T-helper 2 cell treated with Interferon-gamma antibody and Interleukin-4, amounts not matched to agents 5 μg/mL and 100 μg/mL, for 36 hours (primary cell): Measurements from ENCODE around the gene CD72.
A peak's percentile ranks its signal among the peaks of the same experiment; 100 is the strongest.
"Not testable (repeated sequence)": the region's sequence is repeated elsewhere in the genome, so short reads cannot be mapped to it uniquely, and the experiment has no call there.

Experiments
- DNase-seq: peaks from one replicate; pipeline ENCODE4 v3.0.0; 2021; ENCODE audit warnings: low spot score
- H3K27ac Mint-ChIP-seq: one replicate; pipeline ENCODE4 v1.8.0; 2021; ENCODE audit warnings: mild to moderate bottlenecking, mixed read lengths
- H3K27me3 Mint-ChIP-seq: one replicate; pipeline ENCODE4 v1.8.0; 2021; ENCODE audit warnings: low read depth, mixed read lengths
- H3K36me3 Mint-ChIP-seq: one replicate; pipeline ENCODE4 v1.8.0; 2021; ENCODE audit warnings: low read depth, mixed read lengths
- H3K4me1 Mint-ChIP-seq: one replicate; pipeline ENCODE4 v1.8.0; 2021; ENCODE audit warnings: low read depth, mixed read lengths
- H3K4me3 Mint-ChIP-seq: one replicate; pipeline ENCODE4 v1.8.0; 2022; ENCODE audit warnings: mild to moderate bottlenecking, moderate library complexity, mixed read lengths
- H3K9me3 Mint-ChIP-seq: one replicate; pipeline ENCODE4 v1.8.0; 2021; ENCODE audit warnings: mixed read lengths

Gene CD72

DNA sequence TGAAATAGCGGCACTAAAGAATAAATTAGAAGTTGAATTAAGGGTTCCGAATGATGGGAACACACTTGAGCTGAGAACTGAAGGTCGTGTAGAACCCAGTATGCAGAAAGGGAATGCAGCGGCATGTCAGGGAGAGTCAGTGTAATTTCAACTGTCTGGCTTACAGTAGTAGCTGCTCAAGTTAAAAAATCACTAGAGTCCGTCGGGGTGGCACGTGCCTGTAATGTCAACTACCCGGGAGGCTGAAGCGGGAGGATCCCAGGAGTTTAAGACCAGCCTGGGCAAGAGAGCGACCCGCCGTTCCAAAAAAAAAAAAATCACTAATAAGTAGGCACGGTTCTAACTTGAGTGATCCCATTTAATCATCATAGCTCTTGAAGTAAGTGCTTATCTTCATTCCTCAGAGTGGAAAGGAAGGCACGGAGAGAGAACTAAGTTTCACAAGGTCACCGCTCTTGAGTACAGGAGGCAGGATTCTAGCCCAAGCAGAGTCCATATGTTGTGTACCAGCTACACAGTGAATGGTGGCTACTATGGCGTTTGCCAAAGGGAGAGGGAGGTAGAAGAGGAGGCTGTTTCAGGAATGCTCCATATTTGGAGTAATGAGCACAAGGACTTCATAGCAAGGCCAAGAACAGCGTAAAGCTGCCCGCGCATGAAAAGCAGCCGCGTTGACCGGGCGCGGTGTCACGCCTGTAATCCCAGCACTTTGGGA, 38.8 kb upstream of the CD72 start:
- H3K36me3 Mint-ChIP-seq, result peaks cover 28% of the 10 kb centered on the region
- H3K9me3 Mint-ChIP-seq, result no peaks in the 10 kb centered on the region
- H3K27me3 Mint-ChIP-seq, result peaks cover 6% of the 10 kb centered on the region
- peak overlapping the region; percentile 99 for H3K27ac Mint-ChIP-seq
- peaks cover 53% of the 10 kb centered on the region for H3K4me1 Mint-ChIP-seq
- H3K4me3 Mint-ChIP-seq, result peak overlapping the region; percentile 86
- no peak for DNase-seq

GRCh38 chr9:35656348-35656747, 38.1 kb upstream of the CD72 start:
- H3K4me1 Mint-ChIP-seq, result peaks cover 55% of the 10 kb centered on the region
- H3K4me3 Mint-ChIP-seq, result peak overlapping the region; percentile 86
- H3K27ac Mint-ChIP-seq, result no peak overlapping the region

DNA sequence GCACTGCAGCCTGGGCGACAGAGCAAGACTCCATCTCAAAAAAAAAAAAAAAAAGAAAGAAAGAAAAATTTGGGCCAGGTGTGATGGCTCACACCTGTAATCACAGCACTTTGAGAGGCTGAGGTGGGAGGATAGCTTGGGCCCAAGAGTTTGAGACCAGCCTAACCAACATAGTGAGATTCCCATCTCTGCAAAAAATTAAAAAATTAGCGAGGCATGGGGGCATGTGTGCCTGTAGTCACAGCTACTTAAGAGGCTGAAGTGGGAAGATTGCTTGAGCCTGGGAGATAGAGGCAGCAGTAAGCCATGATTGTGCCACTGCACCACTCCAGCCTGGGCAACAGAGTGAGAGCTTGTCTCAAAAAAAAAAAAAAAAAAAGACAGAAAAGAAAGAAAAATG, 35.4 kb upstream of the CD72 start:
- Mint-ChIP-seq H3K27me3 (peaks cover 6% of the 10 kb centered on the region), H3K27ac (no peak overlapping the region), H3K36me3 (peaks cover 14% of the 10 kb centered on the region), H3K4me3 (no peak overlapping the region), H3K9me3 (no peaks in the 10 kb centered on the region), H3K4me1 (peaks cover 47% of the 10 kb centered on the region)
- DNase-seq, result no peak

More at GRCh38 chr9:35656348-35656747, 38.1 kb upstream of the CD72 start:
- Mint-ChIP-seq H3K27me3 (peaks cover 6% of the 10 kb centered on the region), H3K36me3 (peaks cover 26% of the 10 kb centered on the region), H3K9me3 (no peaks in the 10 kb centered on the region)
- no peak for DNase-seq

DNA sequence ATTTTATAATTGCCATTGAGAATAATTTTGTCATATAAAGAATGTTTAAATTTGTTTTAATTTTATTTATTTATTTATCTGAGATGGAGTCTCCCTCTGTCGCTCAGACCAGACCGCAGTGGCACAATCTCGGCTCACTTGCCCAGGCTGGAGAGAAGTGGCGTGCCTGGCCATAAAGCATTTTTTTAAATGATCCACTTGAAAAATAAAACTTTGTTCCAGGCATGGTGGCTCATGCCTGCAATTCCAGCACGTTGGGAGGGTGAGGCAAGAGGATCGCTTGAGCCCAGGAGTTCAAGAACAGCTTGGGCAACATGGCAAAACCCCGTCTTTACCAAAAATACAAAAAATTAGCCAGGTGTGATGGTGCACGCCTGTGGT, 34.6 kb upstream of the CD72 start:
- Mint-ChIP-seq H3K36me3 (peaks cover 20% of the 10 kb centered on the region), H3K4me3 (peak overlapping the region; percentile 37), H3K9me3 (no peaks in the 10 kb centered on the region), H3K4me1 (peaks cover 53% of the 10 kb centered on the region), H3K27me3 (peaks cover 4% of the 10 kb centered on the region), H3K27ac (no peak overlapping the region)
- DNase-seq, result no peak

DNA sequence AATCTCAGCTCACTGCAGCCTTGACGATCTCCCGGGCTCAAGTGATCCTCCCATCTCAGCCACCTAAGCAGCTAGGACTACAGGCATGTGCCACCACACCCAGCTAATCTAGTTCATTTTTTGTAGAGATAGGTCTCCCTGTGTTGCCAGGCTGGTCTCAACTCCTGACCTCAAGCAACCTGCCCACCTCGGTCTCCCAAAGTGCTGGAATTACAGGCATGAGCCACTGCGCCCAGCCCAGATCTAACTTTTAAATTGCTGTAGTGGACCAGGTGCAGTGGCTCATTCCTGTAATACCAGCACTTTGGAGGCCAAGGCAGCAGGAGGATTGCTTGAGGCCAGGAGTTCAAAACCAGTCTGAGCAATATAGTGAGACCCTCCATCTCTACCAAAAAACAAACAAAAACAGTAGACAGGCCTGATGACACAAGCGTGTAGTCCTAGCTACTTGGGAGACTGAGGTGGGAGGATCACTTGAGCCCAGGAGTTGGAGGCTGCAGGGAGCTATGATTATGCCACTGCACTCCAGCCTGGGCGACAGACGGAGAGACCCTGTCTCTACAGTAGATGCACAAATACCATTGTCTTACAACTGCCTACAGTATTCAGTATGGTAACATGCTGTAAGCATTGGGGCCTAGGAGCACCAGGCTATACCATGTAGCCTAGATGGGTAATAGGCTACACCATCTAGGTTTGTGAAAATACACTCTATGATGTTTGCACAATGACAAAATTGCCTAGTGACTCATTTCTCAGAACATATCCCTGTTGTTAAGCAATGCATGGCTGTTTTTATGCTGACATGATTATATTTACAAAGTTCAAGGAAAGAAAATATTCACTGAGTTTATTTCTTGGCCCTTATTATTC, 34.0 kb upstream of the CD72 start:
- no peaks in the 10 kb centered on the region for H3K9me3 Mint-ChIP-seq
- peaks cover 52% of the 10 kb centered on the region for H3K4me1 Mint-ChIP-seq
- H3K27ac Mint-ChIP-seq, result peak overlapping the region; percentile 55
- H3K36me3 Mint-ChIP-seq, result peaks cover 22% of the 10 kb centered on the region
- no peak for DNase-seq
- H3K27me3 Mint-ChIP-seq, result no peaks in the 10 kb centered on the region
- peak overlapping the region; percentile 100 for H3K4me3 Mint-ChIP-seq

GRCh38 chr9:35650341-35651158, 32.3 kb upstream of the CD72 start, which contains the start of gene SIT1:
Gene SIT1 (minus strand): TSS chr9:35650931. CDS start chr9:35650853, 78 bp downstream.
- H3K9me3 Mint-ChIP-seq, result no peaks in the 10 kb centered on the region
- H3K27me3 Mint-ChIP-seq, result no peaks in the 10 kb centered on the region
- peaks cover 40% of the 10 kb centered on the region for H3K4me1 Mint-ChIP-seq
- peak within 1 kb of the TSS; percentile 100 for H3K4me3 Mint-ChIP-seq
- DNase-seq, result peak; percentile 36
- H3K36me3 Mint-ChIP-seq, result peaks cover 26% of the 10 kb centered on the region
- H3K27ac Mint-ChIP-seq, result peak within 1 kb of the TSS; percentile 98

- H3K27me3 Mint-ChIP-seq, result no peaks in the 10 kb centered on the region
- peak overlapping the region; percentile 100 for H3K4me3 Mint-ChIP-seq
- peak; percentile 52 for DNase-seq
- H3K27ac Mint-ChIP-seq, result peak overlapping the region; percentile 98
- no peaks in the 10 kb centered on the region for H3K9me3 Mint-ChIP-seq
- H3K36me3 Mint-ChIP-seq, result peaks cover 26% of the 10 kb centered on the region
- peaks cover 43% of the 10 kb centered on the region for H3K4me1 Mint-ChIP-seq
These were observed 31.5 kb upstream of the CD72 start for GRCh38 chr9:35649431-35650340.

GRCh38 chr9:35646533-35647265, 28.5 kb upstream of the CD72 start:
- H3K36me3 Mint-ChIP-seq, result peaks cover 39% of the 10 kb centered on the region
- peaks cover 44% of the 10 kb centered on the region for H3K4me1 Mint-ChIP-seq
- no peaks in the 10 kb centered on the region for H3K27me3 Mint-ChIP-seq
- H3K27ac Mint-ChIP-seq, result peak overlapping the region; percentile 98
- H3K4me3 Mint-ChIP-seq, result peak overlapping the region; percentile 100
- peak; percentile 94 for DNase-seq
- no peaks in the 10 kb centered on the region for H3K9me3 Mint-ChIP-seq

GRCh38 chr9:35646153-35646532, 27.9 kb upstream of the CD72 start:
- H3K4me1 Mint-ChIP-seq, result peaks cover 43% of the 10 kb centered on the region
- H3K27me3 Mint-ChIP-seq, result no peaks in the 10 kb centered on the region
- peaks cover 45% of the 10 kb centered on the region for H3K36me3 Mint-ChIP-seq
- no peak for DNase-seq
- peak overlapping the region; percentile 98 for H3K27ac Mint-ChIP-seq
- H3K4me3 Mint-ChIP-seq, result peak overlapping the region; percentile 100
- H3K9me3 Mint-ChIP-seq, result peaks cover 3% of the 10 kb centered on the region

GRCh38 chr9:35645736-35646135, 27.5 kb upstream of the CD72 start:
- not testable (repeated sequence) for DNase-seq, H3K9me3 Mint-ChIP-seq, H3K27me3 Mint-ChIP-seq
- Mint-ChIP-seq H3K4me3 (peak overlapping the region; percentile 100), H3K36me3 (peaks cover 49% of the 10 kb centered on the region), H3K4me1 (peaks cover 39% of the 10 kb centered on the region), H3K27ac (peak overlapping the region; percentile 98)

GRCh38 chr9:35643046-35643445, 24.8 kb upstream of the CD72 start:
- Mint-ChIP-seq H3K27ac (no peak overlapping the region), H3K4me1 (peaks cover 42% of the 10 kb centered on the region), H3K36me3 (peaks cover 46% of the 10 kb centered on the region), H3K4me3 (no peak overlapping the region), H3K27me3 (no peaks in the 10 kb centered on the region), H3K9me3 (peaks cover 12% of the 10 kb centered on the region)
- no peak for DNase-seq

- DNase-seq, H3K27me3 Mint-ChIP-seq, H3K27ac Mint-ChIP-seq, H3K4me3 Mint-ChIP-seq: not testable (repeated sequence)
- Mint-ChIP-seq H3K36me3 (peaks cover 41% of the 10 kb centered on the region), H3K9me3 (peaks cover 12% of the 10 kb centered on the region), H3K4me1 (peaks cover 42% of the 10 kb centered on the region)
These were observed 23.3 kb upstream of the CD72 start for GRCh38 chr9:35641478-35641877.
